Liver (tissue), 9 donors: ENCODE measurements around the gene SCLT1. TPM values are rescaled to one million over a fixed set of nuclear protein-coding genes. Genes with fewer than 3 reads are reported as not detected.
"Not testable (repeated sequence)": the region's sequence is repeated elsewhere in the genome, so short reads cannot be mapped to it uniquely, and the experiment has no call there.

Source experiments
- DNase-seq: peaks from one replicate; pipeline ENCODE4 v3.0.0-alpha.2; 2017; ENCODE audit warnings: low spot score
- H3K27ac ChIP-seq, 2 donors: one replicate each; pipeline ENCODE4 v1.7.0; 2013; ENCODE audit warnings: inconsistent platforms in 2 of 2, low read length in 2 of 2, control low read depth in 1 of 2, low read depth in 1 of 2, mild to moderate bottlenecking in 1 of 2
- H3K27me3 ChIP-seq, 4 donors: one replicate each; pipeline versions ENCODE4 v1.6.1 to v1.7.0; 2013; ENCODE audit warnings: low read length in 3 of 4, inconsistent platforms in 1 of 4, mild to moderate bottlenecking in 1 of 4, moderate library complexity in 1 of 4; ENCODE audit not compliant: control insufficient read depth in 4 of 4, insufficient read depth in 4 of 4
- H3K36me3 ChIP-seq, 4 donors: one replicate each; pipeline versions ENCODE4 v1.6.1 to v1.7.0; 2013; ENCODE audit warnings: low read length in 3 of 4, mild to moderate bottlenecking in 3 of 4, low read depth in 1 of 4, moderate library complexity in 1 of 4; ENCODE audit not compliant: control insufficient read depth in 4 of 4, insufficient read depth in 3 of 4
- H3K4me1 ChIP-seq, 4 donors: one replicate each; pipeline versions ENCODE4 v1.6.1 to v1.7.0; 2013; ENCODE audit warnings: low read length in 3 of 4, mild to moderate bottlenecking in 3 of 4, moderate library complexity in 1 of 4; ENCODE audit not compliant: control insufficient read depth in 4 of 4, insufficient read depth in 4 of 4
- H3K4me3 ChIP-seq, 3 donors: one replicate each; pipeline versions ENCODE4 v1.6.1 to v1.7.0; 2013; ENCODE audit warnings: low read length in 3 of 3, control low read depth in 1 of 3, low read depth in 1 of 3, mild to moderate bottlenecking in 1 of 3
- H3K9ac ChIP-seq, 2 donors: one replicate each; pipeline ENCODE4 v1.7.0; 2013; ENCODE audit warnings: low read length in 2 of 2, mild to moderate bottlenecking in 2 of 2, moderate library complexity in 2 of 2, control low read depth in 1 of 2, low read depth in 1 of 2
- H3K9me3 ChIP-seq, 4 donors: one replicate each; pipeline versions ENCODE4 v1.6.1 to v1.7.0; 2013; ENCODE audit warnings: low read length in 3 of 4; ENCODE audit not compliant: control insufficient read depth in 4 of 4
- FOXA1 ChIP-seq: IDR thresholded peaks from 2 replicates; pipeline ENCODE4 v1.6.1; 2016; ENCODE audit warnings: antibody characterized with exemption
- GABPA ChIP-seq, 2 donors: IDR thresholded peaks in 1 of 2; conservative IDR thresholded peaks in 1 of 2; 2 replicates each; pipeline ENCODE4 v1.6.1; 2016; ENCODE audit warnings: antibody characterized with exemption in 2 of 2, mild to moderate bottlenecking in 1 of 2, moderate library complexity in 1 of 2
- HNF4A ChIP-seq, 2 donors: conservative IDR thresholded peaks; 2 replicates each; pipeline ENCODE4 v1.6.1; 2016; ENCODE audit warnings: antibody characterized with exemption in 2 of 2, mild to moderate bottlenecking in 2 of 2
- HNF4G ChIP-seq: IDR thresholded peaks from 2 replicates; pipeline ENCODE4 v1.6.1; 2016; ENCODE audit warnings: antibody characterized with exemption
- JUND ChIP-seq, 2 donors: IDR thresholded peaks; 2 replicates each; pipeline ENCODE4 v1.6.1; 2016; ENCODE audit warnings: antibody characterized with exemption in 2 of 2
- NR2F2 ChIP-seq: IDR thresholded peaks from 2 replicates; pipeline ENCODE4 v1.6.1; 2016; ENCODE audit warnings: antibody characterized with exemption
- RAD21 ChIP-seq, 2 donors: IDR thresholded peaks; 2 replicates each; pipeline ENCODE4 v1.6.1; 2016; ENCODE audit warnings: antibody characterized with exemption in 2 of 2, mild to moderate bottlenecking in 2 of 2
- RXRA ChIP-seq, 2 donors: IDR thresholded peaks; 2 replicates each; pipeline ENCODE4 v1.6.1; 2017 to 2018; ENCODE audit warnings: antibody characterized with exemption in 2 of 2, mild to moderate bottlenecking in 1 of 2
- SP1 ChIP-seq: IDR thresholded peaks from 2 replicates; pipeline ENCODE4 v1.6.1; 2018; ENCODE audit warnings: antibody characterized with exemption, mild to moderate bottlenecking
- TAF1 ChIP-seq: conservative IDR thresholded peaks from 2 replicates; pipeline ENCODE4 v1.6.1; 2016; ENCODE audit warnings: antibody characterized with exemption, mild to moderate bottlenecking
- YY1 ChIP-seq: IDR thresholded peaks from 2 replicates; pipeline ENCODE4 v1.6.1; 2016; ENCODE audit warnings: antibody characterized with exemption, mild to moderate bottlenecking
- WGBS: extraction: QIAGEN DNeasy Blood & Tissue Kit; methylation state at CpG from one replicate; pipeline ENCODE4 v1.1.7; 2013; 5-methylcytosine and 5-hydroxymethylcytosine counted together
- polyA plus RNA-seq, 2 donors: library from polyadenylated mRNA; stranded (reverse) in 1 of 2; unstranded in 1 of 2; fragments of 200-250 nt in 1 of 2; fragments of >200 nt in 1 of 2; fragmentation: Nextera tagmentation in 1 of 2; extraction: Ambion mirVana in 1 of 2; gene quantifications; one replicate each; pipeline versions ENCODE4 v1.2.1 to v1.2.3, GENCODE V29; 2013 to 2015
- total RNA-seq, 2 donors: library from RNA; depleted of rRNA; stranded (reverse); fragments of >200 nt; gene quantifications; one replicate each; pipeline ENCODE4 v1.2.3, GENCODE V29; 2014
- TF ChIP-seq, protein P1 (sequence below): IDR thresholded peaks from 2 replicates; pipeline ENCODE4 v1.6.1; 2016; ENCODE audit warnings: antibody characterized with exemption
- TF ChIP-seq, protein P2 (sequence below): fragments of 150-350 bp; IDR thresholded peaks from 2 replicates; pipeline ENCODE4 v1.5.1; 2017; ENCODE audit warnings: improper control_type of control experiment, low read depth, low read length; ENCODE audit not compliant: missing input control
- TF ChIP-seq, protein P3 (sequence below): IDR thresholded peaks from 2 replicates; pipeline ENCODE4 v1.6.1; 2016; ENCODE audit warnings: antibody characterized with exemption
- TF ChIP-seq, protein P4 (sequence below): IDR thresholded peaks from 2 replicates; pipeline ENCODE4 v1.6.1; 2016; ENCODE audit warnings: antibody characterized with exemption, mild to moderate bottlenecking
- donor health status: healthy.
- donor health status: healthy.
- donor health status: healthy.
- donor health status: healthy.
- donor health status: healthy.

Gene SCLT1
- total and polyA plus RNA-seq, 4 donors = 1.2 to 14.2 (median 4.0) TPM

DNA sequence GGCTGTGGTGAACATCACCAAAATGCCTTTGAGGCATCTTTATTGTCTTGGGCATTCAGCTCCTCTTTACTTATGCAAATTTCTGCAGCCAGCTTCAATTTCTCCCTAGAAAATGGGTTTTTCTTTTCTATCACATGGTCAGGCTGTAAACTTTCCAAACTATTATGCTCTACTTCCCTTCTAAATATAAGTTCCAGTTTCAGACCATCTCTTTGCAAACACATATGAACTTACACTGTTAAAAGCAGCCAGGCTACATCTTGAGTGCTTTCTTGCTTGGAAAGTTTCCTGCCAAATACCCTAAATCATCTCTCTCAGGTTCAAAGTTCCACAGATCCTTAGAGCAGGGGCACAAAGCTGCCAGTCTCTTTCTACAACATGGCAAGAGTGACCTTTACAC is 13.2 kb downstream of the SCLT1 start:
- no peak for DNase-seq
- no peak overlapping the region for H3K9ac ChIP-seq
- H3K27me3 ChIP-seq = no peaks in the 10 kb centered on the region

DNA sequence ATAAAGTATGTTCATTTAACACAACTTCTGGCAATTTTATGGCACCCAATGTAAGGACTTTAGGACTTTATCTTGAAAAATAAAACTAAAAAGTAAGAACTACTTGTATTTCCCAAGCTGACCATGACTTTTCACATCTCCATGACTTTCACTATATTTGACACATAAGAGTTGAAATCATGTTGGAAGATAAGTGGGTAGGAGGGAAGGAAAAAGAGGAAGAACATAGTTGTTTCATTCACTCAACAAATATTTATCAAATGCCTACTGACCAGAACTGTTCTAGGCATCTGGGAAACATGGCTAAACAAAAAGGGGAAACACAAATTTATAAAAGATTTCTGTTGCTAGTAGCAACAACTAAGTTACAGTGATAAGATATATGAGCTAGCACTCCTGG is 16.0 kb downstream of the SCLT1 start:
- no peak for TF ChIP-seq GABPA (IDR thresholded peaks at IDR 0.05 in 1 of 2, conservative IDR thresholded peaks at IDR 0.05 in 1 of 2)
- TF ChIP-seq, protein P1, sequence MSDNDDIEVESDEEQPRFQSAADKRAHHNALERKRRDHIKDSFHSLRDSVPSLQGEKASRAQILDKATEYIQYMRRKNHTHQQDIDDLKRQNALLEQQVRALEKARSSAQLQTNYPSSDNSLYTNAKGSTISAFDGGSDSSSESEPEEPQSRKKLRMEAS = no peak
- TF ChIP-seq, protein P2, sequence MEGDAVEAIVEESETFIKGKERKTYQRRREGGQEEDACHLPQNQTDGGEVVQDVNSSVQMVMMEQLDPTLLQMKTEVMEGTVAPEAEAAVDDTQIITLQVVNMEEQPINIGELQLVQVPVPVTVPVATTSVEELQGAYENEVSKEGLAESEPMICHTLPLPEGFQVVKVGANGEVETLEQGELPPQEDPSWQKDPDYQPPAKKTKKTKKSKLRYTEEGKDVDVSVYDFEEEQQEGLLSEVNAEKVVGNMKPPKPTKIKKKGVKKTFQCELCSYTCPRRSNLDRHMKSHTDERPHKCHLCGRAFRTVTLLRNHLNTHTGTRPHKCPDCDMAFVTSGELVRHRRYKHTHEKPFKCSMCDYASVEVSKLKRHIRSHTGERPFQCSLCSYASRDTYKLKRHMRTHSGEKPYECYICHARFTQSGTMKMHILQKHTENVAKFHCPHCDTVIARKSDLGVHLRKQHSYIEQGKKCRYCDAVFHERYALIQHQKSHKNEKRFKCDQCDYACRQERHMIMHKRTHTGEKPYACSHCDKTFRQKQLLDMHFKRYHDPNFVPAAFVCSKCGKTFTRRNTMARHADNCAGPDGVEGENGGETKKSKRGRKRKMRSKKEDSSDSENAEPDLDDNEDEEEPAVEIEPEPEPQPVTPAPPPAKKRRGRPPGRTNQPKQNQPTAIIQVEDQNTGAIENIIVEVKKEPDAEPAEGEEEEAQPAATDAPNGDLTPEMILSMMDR = no peak
- TF ChIP-seq, protein P3, sequence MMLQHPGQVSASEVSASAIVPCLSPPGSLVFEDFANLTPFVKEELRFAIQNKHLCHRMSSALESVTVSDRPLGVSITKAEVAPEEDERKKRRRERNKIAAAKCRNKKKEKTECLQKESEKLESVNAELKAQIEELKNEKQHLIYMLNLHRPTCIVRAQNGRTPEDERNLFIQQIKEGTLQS = no peak
- TF ChIP-seq RXRA (IDR thresholded peaks at IDR 0.05) = no peak
- no peak for TF ChIP-seq JUND (IDR thresholded peaks at IDR 0.05)
- TF ChIP-seq HNF4G = no peak
- TF ChIP-seq, protein P4, sequence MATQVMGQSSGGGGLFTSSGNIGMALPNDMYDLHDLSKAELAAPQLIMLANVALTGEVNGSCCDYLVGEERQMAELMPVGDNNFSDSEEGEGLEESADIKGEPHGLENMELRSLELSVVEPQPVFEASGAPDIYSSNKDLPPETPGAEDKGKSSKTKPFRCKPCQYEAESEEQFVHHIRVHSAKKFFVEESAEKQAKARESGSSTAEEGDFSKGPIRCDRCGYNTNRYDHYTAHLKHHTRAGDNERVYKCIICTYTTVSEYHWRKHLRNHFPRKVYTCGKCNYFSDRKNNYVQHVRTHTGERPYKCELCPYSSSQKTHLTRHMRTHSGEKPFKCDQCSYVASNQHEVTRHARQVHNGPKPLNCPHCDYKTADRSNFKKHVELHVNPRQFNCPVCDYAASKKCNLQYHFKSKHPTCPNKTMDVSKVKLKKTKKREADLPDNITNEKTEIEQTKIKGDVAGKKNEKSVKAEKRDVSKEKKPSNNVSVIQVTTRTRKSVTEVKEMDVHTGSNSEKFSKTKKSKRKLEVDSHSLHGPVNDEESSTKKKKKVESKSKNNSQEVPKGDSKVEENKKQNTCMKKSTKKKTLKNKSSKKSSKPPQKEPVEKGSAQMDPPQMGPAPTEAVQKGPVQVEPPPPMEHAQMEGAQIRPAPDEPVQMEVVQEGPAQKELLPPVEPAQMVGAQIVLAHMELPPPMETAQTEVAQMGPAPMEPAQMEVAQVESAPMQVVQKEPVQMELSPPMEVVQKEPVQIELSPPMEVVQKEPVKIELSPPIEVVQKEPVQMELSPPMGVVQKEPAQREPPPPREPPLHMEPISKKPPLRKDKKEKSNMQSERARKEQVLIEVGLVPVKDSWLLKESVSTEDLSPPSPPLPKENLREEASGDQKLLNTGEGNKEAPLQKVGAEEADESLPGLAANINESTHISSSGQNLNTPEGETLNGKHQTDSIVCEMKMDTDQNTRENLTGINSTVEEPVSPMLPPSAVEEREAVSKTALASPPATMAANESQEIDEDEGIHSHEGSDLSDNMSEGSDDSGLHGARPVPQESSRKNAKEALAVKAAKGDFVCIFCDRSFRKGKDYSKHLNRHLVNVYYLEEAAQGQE = no peak
- TF ChIP-seq NR2F2 = no peak
- no peak for TF ChIP-seq RAD21 (IDR thresholded peaks at IDR 0.05)
- H3K4me1 ChIP-seq = no peaks in the 10 kb centered on the region
- peaks cover 6 to 10% (median 7%) of the 10 kb centered on the region in 4 donors for H3K36me3 ChIP-seq
- H3K9me3 ChIP-seq = peaks cover 0 to 2% (median 0%) of the 10 kb centered on the region in 4 donors
- H3K27ac ChIP-seq = no peak overlapping the region
- no peak for DNase-seq
- no peak overlapping the region for H3K4me3 ChIP-seq
- H3K9ac ChIP-seq = no peak overlapping the region
- no peaks in the 10 kb centered on the region for H3K27me3 ChIP-seq

More for the DNA sequence above, 13.2 kb downstream of the SCLT1 start:
- H3K27ac ChIP-seq = no peak overlapping the region
- peaks cover 3 to 10% (median 7%) of the 10 kb centered on the region in 4 donors for H3K36me3 ChIP-seq
- TF ChIP-seq YY1 (no peak), SP1 (no peak), TAF1 (no peak), FOXA1 (no peak), HNF4A (conservative IDR thresholded peaks at IDR 0.05) (no peak), JUND (IDR thresholded peaks at IDR 0.05) (no peak), RXRA (IDR thresholded peaks at IDR 0.05) (no peak)
- TF ChIP-seq, protein P2 = no peak
- TF ChIP-seq, protein P4 = no peak
- peaks cover 0 to 2% (median 0%) of the 10 kb centered on the region in 4 donors for H3K9me3 ChIP-seq
- H3K4me1 ChIP-seq = no peaks in the 10 kb centered on the region
- H3K4me3 ChIP-seq = no peak overlapping the region

DNA sequence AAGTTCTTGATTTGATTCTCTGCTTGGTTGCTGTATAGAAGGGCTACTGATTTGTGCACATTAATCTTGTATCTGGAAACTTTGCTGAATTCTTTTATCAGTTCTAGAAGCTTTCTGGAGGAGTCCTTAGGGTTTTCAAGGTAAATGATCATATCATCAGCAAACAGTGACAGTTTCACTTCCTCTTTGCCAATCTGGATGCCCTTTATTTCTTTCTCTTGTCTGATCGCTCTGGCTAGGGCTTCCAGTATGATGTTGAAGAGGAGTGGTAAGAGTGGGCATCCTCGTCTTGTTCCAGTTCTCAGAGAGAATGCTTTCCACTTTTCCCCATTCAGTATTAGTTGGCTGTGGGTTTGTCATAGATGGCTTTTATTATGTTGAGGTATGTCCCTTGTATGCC is 23.8 kb downstream of the SCLT1 start:
- not testable (repeated sequence) for H3K27me3 ChIP-seq, H3K9me3 ChIP-seq, H3K36me3 ChIP-seq, H3K4me1 ChIP-seq, DNase-seq, H3K9ac ChIP-seq, H3K4me3 ChIP-seq, H3K27ac ChIP-seq
- 100% methylated on average over 2 of the region's 2 CpGs for WGBS
